Tibial nerve (tissue), 4 donors: Measurements from ENCODE around the gene FHL1.

ENCODE experiments used
- CTCF ChIP-seq, 5 experiments: fragments of 200-600 bp in 3 of 5; fragments of 450-650 bp in 2 of 5; sonication (generic) in 3 of 5; IDR thresholded peaks; one replicate each; pipeline ENCODE4 v1.5.1; 2016 to 2019; ENCODE audit warnings: antibody characterized with exemption in 5 of 5, mild to moderate bottlenecking in 3 of 5, moderate library complexity in 2 of 5
- EP300 ChIP-seq, 2 donors: sonication (generic); formaldehyde crosslinking; IDR thresholded peaks; one replicate each; pipeline ENCODE4 v1.6.1; 2017; ENCODE audit warnings: antibody characterized with exemption in 2 of 2, mild to moderate bottlenecking in 1 of 2
- POLR2A ChIP-seq, 2 donors: fragments of 450-650 bp; IDR thresholded peaks; one replicate each; pipeline ENCODE4 v1.6.1; 2017; ENCODE audit warnings: antibody characterized with exemption in 2 of 2, mild to moderate bottlenecking in 2 of 2, moderate library complexity in 2 of 2

GRCh38 chrX:136209751-136210150, 62.4 kb downstream of the FHL1 start:
- TF ChIP-seq CTCF (IDR thresholded peaks at IDR 0.05) (no peak), EP300 (IDR thresholded peaks at IDR 0.05) (no peak), POLR2A (IDR thresholded peaks at IDR 0.05) (no peak)
